GM19240 (cell line): ENCODE measurements around the gene SF3A1.
"Not testable (repeated sequence)": the region's sequence is repeated elsewhere in the genome, so short reads cannot be mapped to it uniquely, and the experiment has no call there.

ENCODE experiments used
- DNase-seq: peaks from one replicate; pipeline ENCODE4 v3.0.0; 2011; ENCODE audit warnings: low spot score; ENCODE audit not compliant: insufficient read length

Gene SF3A1, protein sequence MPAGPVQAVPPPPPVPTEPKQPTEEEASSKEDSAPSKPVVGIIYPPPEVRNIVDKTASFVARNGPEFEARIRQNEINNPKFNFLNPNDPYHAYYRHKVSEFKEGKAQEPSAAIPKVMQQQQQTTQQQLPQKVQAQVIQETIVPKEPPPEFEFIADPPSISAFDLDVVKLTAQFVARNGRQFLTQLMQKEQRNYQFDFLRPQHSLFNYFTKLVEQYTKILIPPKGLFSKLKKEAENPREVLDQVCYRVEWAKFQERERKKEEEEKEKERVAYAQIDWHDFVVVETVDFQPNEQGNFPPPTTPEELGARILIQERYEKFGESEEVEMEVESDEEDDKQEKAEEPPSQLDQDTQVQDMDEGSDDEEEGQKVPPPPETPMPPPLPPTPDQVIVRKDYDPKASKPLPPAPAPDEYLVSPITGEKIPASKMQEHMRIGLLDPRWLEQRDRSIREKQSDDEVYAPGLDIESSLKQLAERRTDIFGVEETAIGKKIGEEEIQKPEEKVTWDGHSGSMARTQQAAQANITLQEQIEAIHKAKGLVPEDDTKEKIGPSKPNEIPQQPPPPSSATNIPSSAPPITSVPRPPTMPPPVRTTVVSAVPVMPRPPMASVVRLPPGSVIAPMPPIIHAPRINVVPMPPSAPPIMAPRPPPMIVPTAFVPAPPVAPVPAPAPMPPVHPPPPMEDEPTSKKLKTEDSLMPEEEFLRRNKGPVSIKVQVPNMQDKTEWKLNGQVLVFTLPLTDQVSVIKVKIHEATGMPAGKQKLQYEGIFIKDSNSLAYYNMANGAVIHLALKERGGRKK

DNA sequence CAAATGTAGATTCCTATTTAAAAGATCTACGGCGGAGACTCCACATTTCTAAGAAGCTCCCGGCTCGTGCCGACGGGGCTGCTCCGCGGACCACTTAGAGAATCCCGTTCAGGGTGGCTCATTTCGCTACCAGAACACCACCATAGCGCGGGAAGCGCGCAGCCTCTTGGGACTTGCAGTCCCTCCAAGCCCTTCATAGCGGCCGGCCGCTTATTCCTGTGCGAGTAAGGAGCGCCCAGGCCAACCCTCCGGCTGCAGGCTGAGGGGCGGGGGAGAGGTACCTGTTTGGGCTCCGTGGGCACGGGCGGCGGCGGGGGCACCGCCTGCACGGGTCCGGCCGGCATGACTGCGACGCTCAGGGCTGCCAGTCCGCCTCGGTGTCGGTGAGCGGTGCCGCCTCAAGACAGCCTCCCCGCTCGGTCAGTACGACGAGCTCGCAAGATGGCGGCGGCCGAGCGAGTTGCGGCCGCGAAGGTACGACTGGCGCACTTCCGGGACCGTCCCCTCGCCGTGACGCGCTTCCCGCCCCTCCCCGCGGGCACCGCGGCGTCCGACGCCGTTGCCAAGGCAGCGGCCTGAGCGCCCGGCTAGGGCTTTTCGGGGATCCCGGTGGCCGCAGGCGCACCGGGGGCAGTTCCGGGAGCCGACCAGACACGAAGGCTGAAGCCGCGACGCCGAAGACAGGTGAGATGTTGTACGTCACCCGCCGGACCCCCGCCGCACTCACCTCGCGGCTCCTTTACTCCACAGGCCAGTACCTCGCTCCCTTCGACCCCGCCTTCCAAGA is at the start of gene SF3A1, which contains the start of gene CCDC157:
Gene SF3A1 (minus strand): TSS at position 446 of the 787 bp plus-strand sequence. CDS start 102 bp downstream, at position 344.
Gene CCDC157 (plus strand): TSS at position 559 of the 787 bp plus-strand sequence. CDS start 8,994 bp downstream, outside the sequence.
- DNase-seq, result peak; percentile 92

DNA sequence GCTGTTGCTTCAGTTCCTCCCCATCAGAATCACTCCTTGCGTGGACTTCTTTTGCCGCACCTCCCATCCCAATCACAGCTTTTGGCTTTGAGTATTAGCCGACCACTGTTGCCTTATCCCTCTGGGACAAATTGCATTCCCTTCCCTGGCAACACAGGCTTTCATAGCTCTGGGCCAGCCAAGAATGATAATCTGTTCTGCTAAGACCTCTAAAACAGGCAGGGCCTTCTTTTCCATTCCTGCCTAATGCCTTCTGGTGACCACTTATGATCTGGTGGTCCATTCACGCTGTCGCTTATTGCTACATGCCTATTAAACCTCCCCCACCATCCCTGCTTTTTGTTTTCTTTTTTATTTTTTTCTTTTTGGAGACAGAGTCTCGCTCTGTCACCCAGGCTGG is 49.7 kb upstream of the SF3A1 start:
- no peak for DNase-seq

- DNase-seq, result no peak
Observed at GRCh38 chr22:30405731-30406130, 49.0 kb upstream of the SF3A1 start.

- no peak for DNase-seq
Observed at GRCh38 chr22:30404307-30404706, 47.6 kb upstream of the SF3A1 start.

DNA sequence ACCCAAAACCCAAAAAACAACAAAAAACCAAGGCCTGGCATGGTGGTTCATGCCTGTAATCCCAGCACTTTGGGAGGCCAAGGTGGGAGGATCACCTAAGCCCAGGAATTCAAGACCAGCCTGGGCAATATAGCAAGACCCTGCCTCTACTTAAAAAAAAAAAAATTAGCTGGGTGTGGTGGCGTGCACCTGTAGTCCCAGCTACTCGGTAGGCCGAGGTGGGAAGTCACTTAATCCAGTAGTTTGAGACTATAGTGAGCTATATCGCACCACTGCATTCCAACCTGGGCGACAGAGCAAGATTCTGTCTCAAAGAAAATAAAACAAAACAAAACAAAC is 46.0 kb upstream of the SF3A1 start:
- not testable (repeated sequence) for DNase-seq

GRCh38 chr22:30402028-30402765 is 45.5 kb upstream of the SF3A1 start:
- no peak for DNase-seq

DNA sequence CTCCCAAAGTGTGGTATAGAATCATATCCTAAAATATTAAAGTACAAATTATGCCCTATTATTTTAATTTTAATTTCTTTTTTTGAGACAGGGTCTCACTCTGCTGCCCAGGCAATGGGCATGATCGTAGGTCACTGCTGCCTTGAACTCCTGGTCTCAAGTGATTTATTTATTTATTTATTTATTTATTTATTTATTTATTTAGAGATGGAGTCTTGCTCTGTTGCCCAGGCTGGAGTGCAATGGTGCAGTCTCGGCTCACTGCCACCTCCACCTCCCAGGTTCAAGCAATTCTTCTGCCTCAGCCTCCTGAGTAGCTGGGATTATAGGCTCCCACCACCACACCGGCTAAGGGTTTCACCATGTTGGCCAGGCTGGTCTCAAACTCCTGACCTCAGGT is 44.3 kb upstream of the SF3A1 start:
- not testable (repeated sequence) for DNase-seq

- DNase-seq, result no peak
Observed at GRCh38 chr22:30400159-30400558, 43.5 kb upstream of the SF3A1 start.

GRCh38 chr22:30399718-30400117 is 43.0 kb upstream of the SF3A1 start:
- no peak for DNase-seq

GRCh38 chr22:30398685-30399680 is 42.3 kb upstream of the SF3A1 start:
- no peak for DNase-seq

DNA sequence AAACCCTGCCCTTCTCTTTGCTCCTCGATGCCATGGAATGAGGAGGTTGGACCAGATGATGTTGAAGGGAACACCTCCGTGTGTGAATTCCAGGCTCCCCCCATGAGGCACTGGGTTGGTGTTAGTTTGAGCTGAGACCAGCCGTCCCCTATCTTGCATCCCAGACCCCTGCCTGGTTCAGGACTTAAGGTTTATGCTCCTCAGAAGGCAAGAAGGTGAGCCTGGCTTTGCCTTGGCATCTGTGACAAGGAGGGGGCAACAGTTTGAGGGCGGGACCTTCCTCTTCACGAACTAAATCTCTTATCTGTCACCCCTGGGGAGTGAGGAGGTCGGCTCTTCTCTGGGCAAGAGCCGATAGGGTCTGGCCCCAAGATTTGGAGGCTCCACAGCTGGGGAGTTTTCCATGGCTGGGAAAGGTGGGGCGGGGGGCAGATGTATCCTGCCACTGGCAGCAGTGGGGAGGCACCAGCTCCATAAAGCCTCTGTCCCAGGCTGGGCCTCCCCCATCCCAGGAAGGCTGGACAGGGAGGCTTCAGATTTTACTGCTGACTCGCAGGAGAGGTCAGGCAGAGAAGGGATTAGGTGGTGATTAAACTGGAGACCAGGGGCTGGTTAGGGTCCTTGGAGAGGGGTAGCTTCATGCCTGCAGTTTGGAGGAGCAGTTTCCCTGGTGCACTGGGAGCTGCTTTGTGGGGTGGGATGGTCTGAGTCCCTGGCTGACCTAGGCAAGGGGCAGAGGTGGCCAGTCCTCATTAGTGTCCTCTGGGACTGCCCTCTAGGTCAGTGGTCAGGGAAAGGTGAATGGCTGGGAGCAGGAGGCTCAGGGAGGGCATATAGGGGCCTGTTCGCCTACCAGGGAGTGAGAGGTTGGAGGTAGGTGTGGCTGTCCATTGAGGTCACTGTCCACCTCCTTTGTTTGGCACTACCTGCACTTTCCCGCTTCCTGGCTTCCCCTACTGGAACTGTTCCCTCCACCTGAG is 41.3 kb upstream of the SF3A1 start:
- DNase-seq, result no peak

DNA sequence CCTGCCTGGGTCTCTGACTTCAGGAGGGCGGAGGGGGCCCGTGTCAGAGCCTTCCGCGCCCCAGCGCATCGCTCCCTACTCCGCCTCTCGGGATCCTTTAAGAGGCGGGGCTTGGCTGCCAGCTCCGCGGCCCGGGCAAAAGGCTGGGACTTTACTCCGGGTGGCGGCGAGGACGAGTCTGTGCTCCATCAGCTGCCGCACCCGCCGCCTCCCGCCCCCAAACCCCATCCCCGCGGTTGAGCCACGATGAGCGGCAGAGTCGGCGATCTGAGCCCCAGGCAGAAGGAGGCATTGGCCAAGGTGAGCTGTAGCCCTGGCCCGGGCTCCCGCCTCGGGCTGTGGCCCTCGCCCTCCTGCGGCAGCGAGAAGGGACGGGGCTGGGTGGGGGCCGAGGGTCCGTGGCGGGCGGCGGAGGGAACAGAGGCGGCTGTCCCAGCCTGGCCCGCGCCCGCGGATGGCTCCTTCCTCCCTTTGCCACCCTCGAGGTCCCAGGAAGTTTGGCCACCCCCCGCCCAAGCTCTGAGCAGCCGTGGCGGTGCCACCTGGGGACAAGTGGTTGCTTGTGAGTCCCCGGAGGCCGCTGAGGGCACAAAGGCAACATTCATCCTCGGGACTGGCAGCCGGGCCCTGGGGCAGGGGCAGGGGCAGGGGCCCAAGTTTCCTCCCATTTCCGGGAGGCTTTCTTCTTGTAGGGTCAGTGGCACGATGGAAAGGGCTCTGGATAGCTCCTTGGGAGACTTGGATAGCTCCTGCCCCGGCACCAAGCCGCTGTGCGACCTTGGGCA is 40.4 kb upstream of the SF3A1 start, which contains the start of gene SEC14L2:
Gene SEC14L2 (plus strand): TSS at position 148 of the 785 bp plus-strand sequence. CDS start 99 bp downstream, at position 247.
- DNase-seq, result no peak

DNA sequence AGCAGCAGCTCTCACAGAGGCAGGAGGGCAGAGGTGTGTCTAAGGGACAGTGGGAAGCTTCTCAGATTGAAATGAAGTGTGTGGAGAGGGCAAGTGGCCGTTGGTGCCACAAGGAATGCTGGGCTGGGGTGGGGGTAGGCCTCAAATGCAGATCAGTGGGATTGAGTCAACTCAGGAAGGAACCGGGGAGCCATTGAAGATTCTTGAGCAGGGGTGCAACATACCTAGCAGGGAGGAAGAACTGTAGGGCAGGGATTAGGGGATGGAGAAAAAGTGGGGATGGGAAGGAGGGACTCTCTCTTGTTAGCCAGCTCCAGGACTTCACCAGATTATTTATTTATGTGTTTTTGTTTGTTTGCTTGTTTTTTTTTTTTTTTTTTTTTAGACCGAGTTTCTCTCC is 37.2 kb upstream of the SF3A1 start:
- no peak for DNase-seq

GRCh38 chr22:30393322-30393680 is 36.6 kb upstream of the SF3A1 start:
- DNase-seq, result no peak

DNA sequence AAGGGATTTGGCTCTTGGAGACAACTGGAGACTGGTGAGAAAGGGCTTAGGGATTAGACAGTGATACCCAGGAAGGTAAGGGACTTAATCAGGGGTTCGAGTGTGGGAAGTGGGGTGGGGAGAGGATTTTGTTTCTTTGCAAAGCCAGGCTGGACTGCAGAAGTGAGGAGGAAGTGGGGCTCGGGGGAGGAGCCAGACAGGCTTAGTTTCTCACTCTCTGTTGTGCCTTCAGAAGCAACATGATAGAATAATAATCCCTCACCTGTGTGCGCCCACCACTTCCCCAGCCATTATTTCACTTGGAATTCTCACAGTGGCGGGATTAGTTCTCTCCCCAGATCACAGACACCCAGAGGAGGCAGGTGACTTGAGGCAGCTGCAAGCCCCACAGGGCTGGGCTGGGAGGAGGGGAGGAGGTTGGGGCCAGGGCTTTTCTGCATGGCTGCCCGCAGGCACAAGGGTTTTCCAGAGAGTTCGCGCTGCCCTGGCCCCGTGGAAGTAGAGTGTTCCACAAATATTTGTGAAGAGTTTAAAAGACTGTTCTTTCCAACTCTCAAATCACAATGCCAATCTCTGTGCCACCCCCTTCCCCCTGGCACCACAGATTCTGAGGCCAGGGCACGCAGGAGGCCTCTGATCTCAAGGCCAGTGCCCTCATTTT is 36.1 kb upstream of the SF3A1 start:
- DNase-seq, result no peak

DNA sequence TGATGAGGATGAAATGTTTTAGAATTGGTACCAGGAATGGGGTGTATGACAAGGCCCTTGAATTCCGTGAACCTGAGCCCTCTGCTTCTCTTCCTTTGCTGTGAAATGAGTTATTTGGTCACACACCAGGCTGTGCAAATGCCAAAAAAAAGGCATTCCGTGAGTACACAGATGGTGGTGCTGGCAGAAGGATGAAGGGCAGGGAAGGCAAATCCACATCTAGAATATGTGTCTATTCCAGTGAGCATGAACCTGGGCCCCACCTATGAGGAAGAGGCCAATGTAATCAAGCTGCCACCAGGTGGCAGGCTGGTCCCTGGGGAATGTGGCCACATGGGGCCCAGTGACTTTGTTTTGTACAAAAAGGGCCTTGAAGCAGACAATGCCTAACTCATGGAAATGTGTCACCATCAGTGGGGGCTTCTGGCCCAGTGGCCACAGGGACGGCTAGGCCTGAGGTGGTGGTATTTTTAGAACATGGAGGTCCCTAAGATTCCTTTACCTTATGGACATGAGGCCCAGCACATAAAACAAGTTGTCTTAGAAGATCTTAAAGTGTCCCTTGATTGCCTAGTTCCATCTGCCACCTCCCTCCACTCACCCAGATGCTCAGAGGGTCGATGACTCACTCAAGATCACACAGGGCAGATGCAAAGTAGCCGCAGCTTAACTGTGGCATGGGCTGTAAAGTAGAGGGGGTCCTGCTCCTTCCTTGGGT is 34.4 kb upstream of the SF3A1 start:
- peak; percentile 70 for DNase-seq
